ENCODE measurements around the gene ENC1. TPM values are rescaled to one million over a fixed set of nuclear protein-coding genes. Genes with fewer than 3 reads are reported as not detected.

Gene ENC1
- total and polyA plus RNA-seq, 10 of the 15 experiments (the other 5 are each of a cell fraction or from before 2014, with no cell fraction given), result 8.2 to 55.5 (median 32.1) TPM

DNA sequence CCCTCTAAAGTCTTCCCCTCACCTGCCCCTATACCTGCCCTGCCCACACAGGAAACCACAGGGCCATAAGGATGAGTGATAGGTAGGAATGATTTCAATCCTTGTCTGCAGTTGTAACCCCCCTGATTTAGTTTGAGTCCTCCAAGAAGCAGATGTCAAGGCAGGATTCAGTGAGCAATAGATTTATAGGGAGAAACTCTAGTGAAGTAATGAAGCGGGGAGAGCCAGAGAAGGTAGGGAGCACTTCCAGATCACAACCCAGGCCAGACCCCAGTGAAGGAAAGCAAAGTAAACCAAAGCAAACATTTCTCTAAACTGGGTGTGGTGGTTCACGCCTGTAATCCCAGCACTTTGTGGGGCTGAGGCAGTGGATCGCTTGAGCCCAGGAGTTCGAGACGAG, 22.4 kb downstream of the ENC1 start:
- no peak for FAIRE-seq

More for the DNA sequence above, 22.4 kb downstream of the ENC1 start:
- intact Hi-C loops (cut with micrococcal nuclease; ENCODE audit: unreplicated experiment), result no loop called here
- ChIA-PET RAD21 (ENCODE audit: unreplicated experiment) (interaction anchor here (0.8 to 1.0 kb wide), 2 partner anchors 23 to 716 kb away, joined by 3 read pairs; partner anchors contain the start of gene ENC1), SMC1A (ENCODE audit: uncharacterized antibody, unreplicated experiment) (interaction anchor here (0.9 to 1.0 kb wide), 2 partner anchors 11 to 18 kb away, joined by 3 read pairs; no protein-coding TSS in a partner anchor), POLR2A (no interaction called here), CTCF (interaction anchor here (1.1 kb wide), 1 partner anchor 24 kb away, joined by 4 read pairs; no protein-coding TSS in a partner anchor)
- Histone ChIP-seq H3K9ac (ENCODE audit: control insufficient read depth, insufficient read depth, low read length) (no peak overlapping the region), H3K4me1 (ENCODE audit: control insufficient read depth, insufficient read depth, low read length) (no peaks in the 10 kb centered on the region; the same call in 1 of the 2 replicates), H3K79me2 (ENCODE audit: control insufficient read depth, insufficient read depth, low read length) (no peaks in the 10 kb centered on the region), H3K4me3 (no peak overlapping the region), H3K4me2 (ENCODE audit: control insufficient read depth, insufficient read depth) (no peak overlapping the region), H3K36me3 (ENCODE audit: control insufficient read depth in 2 of 2, insufficient read depth in 2 of 2, low read length in 1 of 2) (no peaks in the 10 kb centered on the region), H4K20me1 (ENCODE audit: control insufficient read depth, insufficient read depth) (no peaks in the 10 kb centered on the region), H2AFZ (ENCODE audit: control insufficient read depth, low read depth, low read length) (no peak overlapping the region), H3K27me3 (replicated peaks in 1 of 2; ENCODE audit: control insufficient read depth in 2 of 2, insufficient read depth in 2 of 2, low read length in 1 of 2) (no peaks in the 10 kb centered on the region), H3K9me3 (replicated peaks; ENCODE audit: control insufficient read depth, insufficient read depth, low read length) (no peaks in the 10 kb centered on the region), H3K27ac (ENCODE audit: control insufficient read depth, insufficient read depth) (no peak overlapping the region)
- in situ Hi-C loops (cut with MboI), result no loop called here
- DNase-seq (ENCODE audit: low read depth, low spot score) (no peak), ATAC-seq (no peak)
- WGBS (ENCODE audit: insufficient coverage, insufficient replicate concordance, low lambda C conversion rate, missing lambda C conversion rate), result 45% methylated on average over 2 of the region's 5 CpGs
- TF ChIP-seq IKZF2 (IDR thresholded peaks at IDR 0.05) (no peak), EP300 (IDR thresholded peaks at IDR 0.05; ENCODE audit: borderline replicate concordance in 1 of 2, control insufficient read depth in 1 of 2, low read depth in 2 of 2, low read length in 2 of 2) (no peak), E4F1 (IDR thresholded peaks at IDR 0.05; ENCODE audit: borderline replicate concordance, partially characterized antibody) (no peak), PAX5 (IDR thresholded peaks at IDR 0.05; ENCODE audit: borderline replicate concordance, low read depth, low read length) (no peak), ZBTB33 (IDR thresholded peaks at IDR 0.05) (no peak), TCF12 (IDR thresholded peaks at IDR 0.05; ENCODE audit: low read depth, low read length) (no peak), IRF4 (IDR thresholded peaks at IDR 0.05; ENCODE audit: low read depth, low read length) (no peak), BHLHE40 (IDR thresholded peaks at IDR 0.05; ENCODE audit: borderline replicate concordance in 1 of 2, low read depth in 2 of 2, low read length in 1 of 2) (no peak), CBFB (IDR thresholded peaks at IDR 0.05; ENCODE audit: low read depth) (no peak), SUZ12 (IDR thresholded peaks at IDR 0.05; ENCODE audit: unreplicated experiment) (no peak), EED (IDR thresholded peaks at IDR 0.05; ENCODE audit: low read depth) (no peak), PAX8 (IDR thresholded peaks at IDR 0.05) (no peak)
- TF ChIP-seq, protein P1, sequence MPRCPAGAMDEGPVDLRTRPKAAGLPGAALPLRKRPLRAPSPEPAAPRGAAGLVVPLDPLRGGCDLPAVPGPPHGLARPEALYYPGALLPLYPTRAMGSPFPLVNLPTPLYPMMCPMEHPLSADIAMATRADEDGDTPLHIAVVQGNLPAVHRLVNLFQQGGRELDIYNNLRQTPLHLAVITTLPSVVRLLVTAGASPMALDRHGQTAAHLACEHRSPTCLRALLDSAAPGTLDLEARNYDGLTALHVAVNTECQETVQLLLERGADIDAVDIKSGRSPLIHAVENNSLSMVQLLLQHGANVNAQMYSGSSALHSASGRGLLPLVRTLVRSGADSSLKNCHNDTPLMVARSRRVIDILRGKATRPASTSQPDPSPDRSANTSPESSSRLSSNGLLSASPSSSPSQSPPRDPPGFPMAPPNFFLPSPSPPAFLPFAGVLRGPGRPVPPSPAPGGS (IDR thresholded peaks at IDR 0.05; ENCODE audit: borderline replicate concordance, insufficient read depth, low read depth, low read length, poor library complexity, severe bottlenecking), result no peak
- no TSS peak for BruUV-seq (replicated peaks)

Data from GM12878 (cell line).